Loucy (cell line): ENCODE results near the gene JAM3.

ENCODE experiments used
- H2AFZ ChIP-seq: fragments of 200-600 bp; sonication (generic); 2 replicates; pipeline ENCODE4 v1.6.0; 2016; ENCODE audit warnings: antibody characterized with exemption, mild to moderate bottlenecking, low read length, moderate library complexity
- H3F3A ChIP-seq: fragments of 200-600 bp; 2 replicates; pipeline ENCODE4 v1.6.0; 2016; ENCODE audit warnings: antibody characterized with exemption, low read depth, mild to moderate bottlenecking
- H3K27me3 ChIP-seq: fragments of 200-600 bp; sonication (generic); 2 replicates; pipeline ENCODE4 v1.6.1; 2014; ENCODE audit warnings: low read length, mild to moderate bottlenecking; ENCODE audit not compliant: insufficient read depth, poor library complexity, severe bottlenecking
- H3K36me3 ChIP-seq: fragments of 200-600 bp; sonication (generic); 2 replicates; pipeline ENCODE4 v1.6.1; 2016; ENCODE audit warnings: low read length; ENCODE audit not compliant: insufficient read depth
- H3K4me1 ChIP-seq: fragments of 200-600 bp; sonication (generic); 2 replicates; pipeline ENCODE4 v1.5.1; 2014; ENCODE audit warnings: low read length, mild to moderate bottlenecking; ENCODE audit not compliant: insufficient read depth, poor library complexity, severe bottlenecking
- H3K4me2 ChIP-seq: fragments of 200-600 bp; sonication (generic); 2 replicates; pipeline ENCODE4 v1.6.0; 2014; ENCODE audit warnings: antibody characterized with exemption, low read length, low read depth, mild to moderate bottlenecking; ENCODE audit not compliant: poor library complexity, severe bottlenecking
- H3K4me3 ChIP-seq: fragments of 200-600 bp; sonication (generic); 2 replicates; pipeline ENCODE4 v1.5.1; 2014; ENCODE audit warnings: low read length, mild to moderate bottlenecking, mixed read lengths; ENCODE audit not compliant: poor library complexity, severe bottlenecking
- H3K79me2 ChIP-seq: fragments of 200-600 bp; sonication (generic); 2 replicates; pipeline ENCODE4 v1.6.1; 2014; ENCODE audit warnings: low read length; ENCODE audit not compliant: insufficient read depth
- H3K9ac ChIP-seq: fragments of 200-600 bp; sonication (generic); 2 replicates; pipeline ENCODE4 v1.6.0; 2014; ENCODE audit warnings: mild to moderate bottlenecking, low read depth, low read length, moderate library complexity; ENCODE audit not compliant: poor library complexity, severe bottlenecking
- H3K9me2 ChIP-seq: fragments of 200-600 bp; sonication (generic); replicated peaks from 2 replicates; pipeline ENCODE4 v1.6.1; 2016; ENCODE audit warnings: low read depth, low read length, mixed read lengths
- H3K9me3 ChIP-seq: fragments of 200-600 bp; sonication (generic); 2 replicates; pipeline ENCODE4 v1.6.1; 2014; ENCODE audit warnings: mild to moderate bottlenecking, antibody characterized with exemption, low read length, low read depth; ENCODE audit not compliant: insufficient read depth
- H4K20me1 ChIP-seq: fragments of 200-600 bp; sonication (generic); 2 replicates; pipeline ENCODE4 v1.6.0; 2014; ENCODE audit warnings: antibody characterized with exemption, low read length, mild to moderate bottlenecking; ENCODE audit not compliant: insufficient read depth, poor library complexity, severe bottlenecking
- EZH2phosphoT487 ChIP-seq: fragments of 200-600 bp; IDR thresholded peaks from 2 replicates; pipeline ENCODE4 v1.6.1; 2018; ENCODE audit warnings: antibody characterized with exemption, mild to moderate bottlenecking, moderate library complexity, borderline replicate concordance
- TF ChIP-seq, protein P1 (sequence below): fragments of 200-600 bp; sonication (generic); conservative IDR thresholded peaks from 2 replicates; pipeline ENCODE4 v1.5.1; 2014; ENCODE audit warnings: mild to moderate bottlenecking, antibody characterized with exemption, low read length

The JAM3 gene

DNA sequence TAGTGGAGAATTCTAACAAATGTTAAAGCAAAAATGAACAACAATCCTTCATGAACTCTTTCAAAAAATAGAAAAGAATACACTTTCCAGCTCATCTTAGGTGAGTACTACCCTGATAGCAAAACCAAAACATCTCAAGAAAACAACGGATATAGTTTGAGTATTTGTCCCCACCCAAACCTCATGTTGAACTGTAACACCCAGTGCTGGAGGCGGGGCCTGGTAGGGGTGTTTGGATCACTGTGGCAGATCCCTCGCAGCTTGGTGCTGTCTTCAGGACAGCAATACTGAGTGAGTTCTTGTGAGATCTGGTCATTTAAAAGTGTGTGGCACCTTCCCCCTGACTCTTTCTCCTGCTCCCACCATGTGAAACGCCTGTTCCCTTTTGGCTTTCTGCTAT is 127.9 kb downstream of the JAM3 start:
- no peak overlapping the region for H3K9ac ChIP-seq
- H2AFZ ChIP-seq = no peak overlapping the region
- peaks cover 84% of the 10 kb centered on the region for H3K36me3 ChIP-seq
- TF ChIP-seq, protein P1, sequence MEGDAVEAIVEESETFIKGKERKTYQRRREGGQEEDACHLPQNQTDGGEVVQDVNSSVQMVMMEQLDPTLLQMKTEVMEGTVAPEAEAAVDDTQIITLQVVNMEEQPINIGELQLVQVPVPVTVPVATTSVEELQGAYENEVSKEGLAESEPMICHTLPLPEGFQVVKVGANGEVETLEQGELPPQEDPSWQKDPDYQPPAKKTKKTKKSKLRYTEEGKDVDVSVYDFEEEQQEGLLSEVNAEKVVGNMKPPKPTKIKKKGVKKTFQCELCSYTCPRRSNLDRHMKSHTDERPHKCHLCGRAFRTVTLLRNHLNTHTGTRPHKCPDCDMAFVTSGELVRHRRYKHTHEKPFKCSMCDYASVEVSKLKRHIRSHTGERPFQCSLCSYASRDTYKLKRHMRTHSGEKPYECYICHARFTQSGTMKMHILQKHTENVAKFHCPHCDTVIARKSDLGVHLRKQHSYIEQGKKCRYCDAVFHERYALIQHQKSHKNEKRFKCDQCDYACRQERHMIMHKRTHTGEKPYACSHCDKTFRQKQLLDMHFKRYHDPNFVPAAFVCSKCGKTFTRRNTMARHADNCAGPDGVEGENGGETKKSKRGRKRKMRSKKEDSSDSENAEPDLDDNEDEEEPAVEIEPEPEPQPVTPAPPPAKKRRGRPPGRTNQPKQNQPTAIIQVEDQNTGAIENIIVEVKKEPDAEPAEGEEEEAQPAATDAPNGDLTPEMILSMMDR = no peak
- no peak for TF ChIP-seq EZH2phosphoT487
- H3K9me2 ChIP-seq = no peaks in the 10 kb centered on the region
- H3K79me2 ChIP-seq = no peaks in the 10 kb centered on the region
- H3K4me3 ChIP-seq = no peak overlapping the region
- H3K4me1 ChIP-seq = no peaks in the 10 kb centered on the region
- no peaks in the 10 kb centered on the region for H3K9me3 ChIP-seq
- peaks cover 3% of the 10 kb centered on the region for H4K20me1 ChIP-seq
- no peaks in the 10 kb centered on the region for H3F3A ChIP-seq
- H3K4me2 ChIP-seq = no peak overlapping the region
- H3K27me3 ChIP-seq = no peaks in the 10 kb centered on the region

DNA sequence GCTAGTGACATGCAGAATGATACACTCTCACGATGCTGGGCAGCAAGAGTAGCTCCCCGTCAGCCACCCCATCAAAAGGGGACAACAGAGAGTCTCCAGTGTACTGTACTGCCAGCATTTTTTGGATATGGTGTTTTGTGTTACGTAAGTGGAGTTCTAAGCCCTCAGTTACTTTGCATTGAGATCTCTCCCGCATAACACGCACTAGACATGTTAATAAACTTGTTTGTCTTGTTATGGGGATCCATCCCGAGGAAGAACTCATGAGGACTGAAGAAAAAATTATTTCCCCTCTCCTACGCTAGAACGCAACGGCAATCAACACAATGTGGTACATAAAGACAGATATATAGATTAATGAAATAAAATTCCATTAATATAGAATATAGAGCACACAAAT is 130.7 kb downstream of the JAM3 start:
- Histone ChIP-seq H4K20me1 (peaks cover 3% of the 10 kb centered on the region), H3F3A (no peaks in the 10 kb centered on the region), H3K9me3 (no peaks in the 10 kb centered on the region), H3K36me3 (peaks cover 84% of the 10 kb centered on the region), H3K9ac (no peak overlapping the region), H3K4me2 (no peak overlapping the region), H3K9me2 (no peaks in the 10 kb centered on the region), H2AFZ (no peak overlapping the region), H3K79me2 (no peaks in the 10 kb centered on the region), H3K4me3 (no peak overlapping the region), H3K27me3 (no peaks in the 10 kb centered on the region), H3K4me1 (no peaks in the 10 kb centered on the region)
- TF ChIP-seq, protein P1 = no peak
- no peak for TF ChIP-seq EZH2phosphoT487

DNA sequence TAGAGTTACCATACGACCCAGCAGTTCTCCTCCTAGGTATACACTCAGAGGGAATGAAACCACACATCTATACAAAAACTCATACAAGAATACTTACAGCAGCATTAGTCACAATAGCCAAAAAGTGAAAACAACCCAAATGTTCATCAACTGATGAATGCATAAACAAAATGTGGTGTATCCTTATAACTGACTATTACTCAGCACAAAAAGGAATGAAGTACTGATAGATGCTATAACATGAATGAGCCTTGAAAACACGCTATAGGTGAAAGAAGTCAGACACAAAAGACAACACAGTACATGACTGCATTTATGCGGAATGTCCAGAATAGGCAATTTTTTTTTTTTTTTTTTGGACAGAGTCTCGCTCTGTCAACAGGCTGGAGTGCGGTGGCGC is 131.8 kb downstream of the JAM3 start:
- Histone ChIP-seq H3K9me3 (no peaks in the 10 kb centered on the region), H3K36me3 (peaks cover 86% of the 10 kb centered on the region), H3K9me2 (no peaks in the 10 kb centered on the region), H2AFZ (no peak overlapping the region), H3K27me3 (no peaks in the 10 kb centered on the region), H3K4me2 (no peak overlapping the region), H4K20me1 (peaks cover under 1% of the 10 kb centered on the region), H3K79me2 (no peaks in the 10 kb centered on the region), H3K4me3 (no peak overlapping the region), H3K4me1 (no peaks in the 10 kb centered on the region), H3F3A (no peaks in the 10 kb centered on the region), H3K9ac (no peak overlapping the region)
- TF ChIP-seq, protein P1 = no peak
- TF ChIP-seq EZH2phosphoT487 = no peak
